ENCODE measurements around the gene SAPCD1.

- TF ChIP-seq CTCF (IDR thresholded peaks at IDR 0.05) (no peak), EZH2 (IDR thresholded peaks at IDR 0.05; ENCODE audit: borderline replicate concordance, insufficient read depth, low read depth, low read length, poor library complexity, severe bottlenecking) (no peak)
Observed at GRCh38 chr6:31737315-31737990, 25.0 kb upstream of the SAPCD1 start.

All from B cell (primary cell).